GM21526 (cell line): ENCODE measurements around the gene CD3E.

Experiments
- ATAC-seq: cut with Tn5 transposase; IDR thresholded peaks from one replicate; pipeline ENCODE4 v1.9.1; 2021; ENCODE audit warnings: moderate library complexity; ENCODE audit not compliant: unreplicated experiment, low FRiP score

The CD3E gene

GRCh38 chr11:118321386-118322082 lies 17.0 kb downstream of the CD3E start:
- no peak for ATAC-seq

GRCh38 chr11:118322721-118323120 lies 18.2 kb downstream of the CD3E start:
- ATAC-seq = no peak

DNA sequence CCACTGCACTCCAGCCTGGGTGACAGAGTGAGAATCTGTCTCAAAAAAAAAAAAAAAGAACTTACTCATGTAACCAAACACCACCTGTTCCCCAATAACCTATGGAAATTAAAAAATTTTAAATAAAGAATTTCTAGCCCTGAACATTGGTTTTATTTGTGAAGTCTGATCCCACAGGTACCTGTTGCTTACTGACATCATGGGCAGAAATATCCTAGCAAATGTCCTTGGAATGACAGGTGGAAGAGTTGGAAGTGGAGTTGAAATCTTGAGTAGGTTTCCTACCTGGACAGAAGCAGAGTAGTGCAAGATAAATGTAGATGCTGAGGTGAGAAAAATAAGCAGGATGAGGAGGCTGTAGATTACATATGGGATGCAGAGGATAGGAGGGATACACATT lies 20.8 kb downstream of the CD3E start:
- no peak for ATAC-seq

- no peak for ATAC-seq
Observed at GRCh38 chr11:118328745-118329144, 24.2 kb downstream of the CD3E start.

DNA sequence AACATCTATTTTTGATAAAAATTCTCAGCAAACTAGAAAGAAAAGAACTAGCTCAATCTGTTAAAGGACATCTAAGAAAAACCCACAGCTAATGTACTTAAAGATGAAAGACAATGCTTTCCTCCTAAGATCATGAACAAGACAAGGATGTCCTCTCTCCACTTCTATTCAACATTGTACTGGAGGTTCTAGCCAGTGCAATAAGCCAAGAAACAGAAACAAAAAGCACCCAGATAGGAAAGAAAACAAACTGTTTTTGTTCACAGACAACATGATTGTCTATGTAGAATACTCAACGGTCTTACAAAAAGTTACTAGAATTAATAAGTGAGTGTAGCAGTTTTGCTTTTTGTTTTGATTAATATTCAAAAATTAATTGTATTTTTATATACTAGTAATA lies 30.2 kb downstream of the CD3E start:
- ATAC-seq = no peak

GRCh38 chr11:118338637-118339061 lies 34.1 kb downstream of the CD3E start:
- ATAC-seq = no peak

- ATAC-seq = no peak
Observed at GRCh38 chr11:118339281-118339961, 34.9 kb downstream of the CD3E start.

DNA sequence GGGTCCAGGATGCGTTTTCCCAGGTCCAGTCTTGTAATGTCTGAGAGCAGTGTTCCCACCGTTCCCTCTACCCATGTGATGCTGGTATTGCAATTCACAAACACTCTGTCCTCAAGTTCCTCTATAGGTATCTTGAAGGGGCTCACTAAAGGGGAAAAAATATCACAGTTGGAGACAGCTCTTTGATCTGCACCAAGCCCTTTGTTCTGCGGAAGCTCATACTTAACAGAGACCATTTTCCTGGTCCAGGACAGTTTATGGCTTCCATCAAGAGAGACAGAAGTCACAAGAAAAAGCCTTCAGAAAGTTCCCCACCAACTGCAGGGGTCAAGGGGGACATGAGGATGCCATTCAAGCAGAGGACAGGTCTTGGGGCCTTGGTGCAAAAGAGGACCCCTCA lies 35.9 kb downstream of the CD3E start:
- ATAC-seq = no peak

GRCh38 chr11:118341261-118341660 lies 36.7 kb downstream of the CD3E start:
- no peak for ATAC-seq

DNA sequence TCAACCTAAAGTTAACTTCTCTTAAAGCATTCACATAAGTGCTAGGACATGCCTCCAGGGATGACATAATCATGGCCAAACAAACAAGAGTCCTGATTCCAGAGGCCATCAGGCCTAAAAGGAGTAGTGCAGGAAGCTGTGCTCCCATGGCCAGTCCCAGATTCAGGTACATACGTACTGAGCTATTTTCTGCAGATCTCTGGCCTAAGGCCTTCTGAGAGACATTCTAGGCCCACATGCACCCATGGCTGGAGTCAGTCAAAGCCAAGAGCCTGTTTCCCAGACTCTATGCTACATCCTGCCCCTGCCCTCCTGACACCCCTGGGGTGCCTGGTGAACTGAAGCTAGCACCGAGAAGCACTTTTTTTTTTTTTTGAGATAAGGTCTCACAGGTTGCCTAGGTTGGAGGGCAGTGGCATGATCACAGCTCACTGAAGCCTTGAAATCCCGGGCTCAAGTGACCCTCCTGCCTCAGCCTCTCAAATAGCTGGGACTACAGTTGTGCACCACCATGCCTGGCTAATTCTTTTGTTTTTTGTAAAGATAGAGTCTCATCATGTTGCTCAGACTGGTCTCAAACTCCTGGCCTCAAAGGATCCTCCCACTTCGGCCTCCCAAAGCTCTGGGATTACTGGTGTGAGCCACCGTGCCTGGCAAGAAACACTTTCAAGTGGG lies 37.4 kb downstream of the CD3E start:
- ATAC-seq = no peak

DNA sequence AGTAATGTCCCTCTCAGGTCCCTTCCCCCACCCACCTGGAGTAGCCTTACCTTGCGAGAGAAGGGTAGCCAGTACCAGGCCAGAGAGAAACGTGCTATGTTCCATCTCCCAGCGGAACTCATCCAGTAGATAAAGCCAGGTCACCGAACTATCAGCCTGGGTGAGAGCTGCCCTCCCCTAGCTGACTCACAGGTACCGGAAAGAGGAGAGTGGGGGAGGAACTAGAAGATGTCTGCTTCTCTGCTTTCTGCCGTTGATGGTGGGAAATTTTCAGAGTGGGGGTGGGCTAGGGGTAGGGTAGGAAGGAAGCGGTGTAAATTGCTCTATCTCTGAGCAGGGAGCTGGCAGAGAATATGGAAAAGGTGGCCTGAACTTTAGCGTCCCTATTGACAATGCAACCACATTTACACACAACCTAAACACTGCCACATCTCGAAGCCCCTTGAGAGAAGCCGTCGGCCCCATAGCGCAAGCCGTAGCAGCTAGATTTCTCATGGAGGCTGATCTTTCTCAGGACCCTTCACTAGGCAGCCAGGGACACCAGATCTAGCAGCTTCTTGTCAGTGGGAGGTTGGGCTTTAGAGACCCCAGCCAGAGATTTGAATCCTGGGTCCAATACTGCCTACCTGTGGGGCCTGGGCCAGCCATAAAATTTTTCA lies 38.1 kb downstream of the CD3E start, which contains the start of gene CD3D:
Gene CD3D, minus strand, starts transcription at position 203 of the 659 bp plus-strand sequence. Its CDS starts 98 bp downstream, at position 105.
- ATAC-seq = no peak

GRCh38 chr11:118343248-118343647 lies 38.7 kb downstream of the CD3E start:
- no peak for ATAC-seq

DNA sequence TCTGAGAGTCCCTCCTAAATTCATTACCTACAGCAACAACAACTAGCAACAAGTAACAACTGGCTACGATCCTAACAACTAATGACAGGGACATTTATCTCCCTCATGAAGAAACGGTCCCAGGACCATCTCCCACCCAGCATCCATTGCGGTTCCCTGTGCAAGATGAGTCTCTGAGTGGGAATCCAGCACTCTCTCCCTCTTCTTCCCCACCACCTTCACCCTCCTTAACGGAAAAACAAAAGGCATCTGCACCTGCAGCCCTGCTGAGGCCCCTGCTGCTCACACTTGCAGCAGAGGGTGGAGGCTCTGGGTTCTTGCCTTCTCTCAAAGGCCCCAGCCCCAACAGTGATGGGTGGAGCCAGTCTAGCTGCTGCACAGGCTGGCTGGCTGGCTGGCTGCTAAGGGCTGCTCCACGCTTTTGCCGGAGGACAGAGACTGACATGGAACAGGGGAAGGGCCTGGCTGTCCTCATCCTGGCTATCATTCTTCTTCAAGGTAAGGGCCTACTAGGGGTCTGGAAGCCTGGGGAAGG lies 39.5 kb downstream of the CD3E start, which contains the start of gene CD3G:
Gene CD3G, plus strand, starts transcription at position 364 of the 535 bp plus-strand sequence. Its CDS starts 80 bp downstream, at position 444.
- no peak for ATAC-seq

GRCh38 chr11:118349475-118349874 lies 44.9 kb downstream of the CD3E start:
- ATAC-seq = no peak

GRCh38 chr11:118353084-118353710 lies 48.7 kb downstream of the CD3E start:
- ATAC-seq = no peak

- ATAC-seq = no peak
Observed at GRCh38 chr11:118358071-118358470, 53.5 kb downstream of the CD3E start.

- ATAC-seq = peak; percentile 80
Observed at GRCh38 chr11:118359295-118359958, 54.9 kb downstream of the CD3E start, which contains the start of gene UBE4A. TSS of gene UBE4A (plus strand) at chr11:118359600. CDS start at chr11:118365081, 5,481 bp downstream.

- no peak for ATAC-seq
Observed at GRCh38 chr11:118364956-118365615, 60.6 kb downstream of the CD3E start.
